COR-L47 (cell line): Measurements from ENCODE around the gene CR1L.
"Not testable (repeated sequence)": the region's sequence is repeated elsewhere in the genome, so short reads cannot be mapped to it uniquely, and the experiment has no call there.

Experiments used
- DNase-seq: peaks from one replicate; lab custom pipeline; 2025; lab: John Stamatoyannopoulos, UW

Gene CR1L

GRCh38 chr1:207644852-207645634 is at the start of gene CR1L:
Gene CR1L, plus strand, starts transcription at chr1:207645133. Its CDS starts 101 bp downstream, at chr1:207645234.
- DNase-seq: peak; percentile 82

DNA sequence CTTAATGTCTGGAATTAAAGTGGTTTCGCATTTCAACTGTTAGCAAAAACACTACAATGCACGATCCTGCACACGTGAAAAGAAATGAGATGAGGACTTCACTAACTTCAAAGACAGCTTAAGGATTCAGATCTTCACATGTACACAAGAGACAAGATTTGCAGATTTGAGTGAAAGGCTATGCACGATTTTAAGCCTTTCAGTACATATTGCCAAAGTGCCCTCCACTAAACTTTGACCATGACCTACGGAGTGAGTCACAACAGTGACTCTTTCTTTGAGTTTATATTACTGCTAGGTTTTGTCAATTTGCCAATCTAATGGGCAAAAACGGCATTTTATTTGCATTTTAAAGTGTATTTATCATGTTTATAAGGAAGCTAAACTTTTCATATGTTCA is 41.2 kb upstream of the CR1L start:
- DNase-seq: no peak

- no peak for DNase-seq
Measured at GRCh38 chr1:207605444-207606361, 39.2 kb upstream of the CR1L start.

GRCh38 chr1:207606362-207606755 is 38.6 kb upstream of the CR1L start:
- DNase-seq: no peak

- DNase-seq: no peak
Measured at GRCh38 chr1:207612762-207613161, 32.2 kb upstream of the CR1L start.

DNA sequence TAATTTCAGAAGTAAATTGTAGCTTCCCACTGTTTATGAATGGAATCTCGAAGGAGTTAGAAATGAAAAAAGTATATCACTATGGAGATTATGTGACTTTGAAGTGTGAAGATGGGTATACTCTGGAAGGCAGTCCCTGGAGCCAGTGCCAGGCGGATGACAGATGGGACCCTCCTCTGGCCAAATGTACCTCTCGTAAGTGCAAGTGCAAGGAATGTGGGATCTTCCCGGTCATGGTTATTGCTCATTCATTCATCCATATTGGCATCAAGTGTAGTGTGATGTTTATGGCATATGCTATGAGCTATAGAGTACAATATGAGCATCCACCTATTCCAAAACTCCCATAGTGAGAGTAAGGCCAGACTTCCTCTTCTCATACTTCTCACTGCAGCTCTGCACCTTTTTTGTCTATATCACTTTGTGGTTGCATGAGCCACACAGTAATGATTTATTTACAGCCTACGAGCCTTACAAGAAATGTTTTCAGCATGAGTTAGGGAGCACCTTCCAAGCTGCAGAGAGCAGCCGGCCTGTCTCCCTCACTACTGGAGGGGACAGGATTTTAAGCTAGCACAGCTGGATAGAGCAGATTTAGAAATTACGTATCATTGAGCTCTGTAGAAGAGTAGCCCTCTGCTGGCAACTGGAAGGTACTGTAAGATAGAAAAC is 24.9 kb upstream of the CR1L start:
- DNase-seq: peak; percentile 29

DNA sequence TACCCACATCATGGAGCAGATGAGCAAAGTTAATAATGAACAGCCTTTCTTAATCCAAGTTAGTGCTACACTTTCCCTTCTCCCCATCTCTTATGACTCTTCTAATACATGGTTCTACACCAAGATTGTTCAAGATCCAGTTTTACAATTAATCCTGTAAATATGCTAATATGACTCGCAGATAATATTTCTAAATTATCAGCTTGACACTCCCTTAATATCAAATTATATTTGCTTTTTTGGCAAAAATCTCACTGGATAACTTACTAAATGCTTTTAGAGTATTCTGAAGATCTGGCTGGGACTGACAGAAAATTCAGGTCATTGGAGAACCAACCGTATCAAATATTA is 24.4 kb upstream of the CR1L start:
- no peak for DNase-seq

DNA sequence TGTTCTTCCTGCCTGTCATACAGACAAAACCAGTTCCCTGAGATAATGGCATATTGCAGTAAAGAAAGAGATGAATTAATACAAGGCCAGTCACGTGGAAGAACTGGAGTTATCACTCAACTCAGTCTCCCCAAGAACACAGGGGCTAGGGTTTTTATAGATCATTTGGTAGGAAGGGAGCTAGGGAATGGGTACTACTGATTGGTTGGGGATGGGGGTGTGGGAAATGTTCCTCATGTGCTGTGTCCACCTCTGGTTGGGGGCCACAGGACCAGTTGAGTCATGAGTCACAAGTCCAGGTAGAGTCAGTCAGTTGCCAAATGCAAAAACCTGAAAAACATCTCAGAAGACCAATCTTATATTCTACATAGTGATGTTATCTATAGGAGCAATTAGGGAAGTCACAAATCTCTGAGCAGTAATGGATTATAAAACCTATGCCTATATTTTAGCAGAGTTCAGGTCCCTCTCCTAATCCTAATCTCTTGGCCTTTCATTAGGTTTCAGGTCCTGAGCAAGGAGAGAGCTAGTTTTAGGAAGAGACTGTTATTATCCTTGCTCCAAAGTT is 19.3 kb upstream of the CR1L start:
- not testable (repeated sequence) for DNase-seq

GRCh38 chr1:207626972-207627337 is 18.0 kb upstream of the CR1L start:
- no peak for DNase-seq

DNA sequence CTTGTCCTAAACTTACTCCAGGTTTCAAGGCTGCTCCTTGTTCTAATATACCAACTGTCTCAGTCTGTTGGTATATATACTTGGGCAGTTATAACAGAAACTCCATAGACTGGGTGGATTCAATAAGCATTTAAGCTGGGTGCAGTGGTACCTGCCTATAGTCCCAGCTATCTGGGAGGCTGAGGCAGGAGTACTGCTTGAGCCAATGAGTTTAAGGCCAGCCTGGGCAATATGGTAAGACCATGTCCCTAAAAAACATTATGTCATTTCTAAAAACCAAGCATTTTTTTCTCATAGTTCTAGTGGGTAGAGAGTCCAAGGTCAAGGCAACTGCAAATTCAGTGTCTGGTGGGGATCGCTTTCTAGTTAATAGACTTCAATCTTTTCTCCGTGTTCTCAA is 17.4 kb upstream of the CR1L start:
- no peak for DNase-seq

DNA sequence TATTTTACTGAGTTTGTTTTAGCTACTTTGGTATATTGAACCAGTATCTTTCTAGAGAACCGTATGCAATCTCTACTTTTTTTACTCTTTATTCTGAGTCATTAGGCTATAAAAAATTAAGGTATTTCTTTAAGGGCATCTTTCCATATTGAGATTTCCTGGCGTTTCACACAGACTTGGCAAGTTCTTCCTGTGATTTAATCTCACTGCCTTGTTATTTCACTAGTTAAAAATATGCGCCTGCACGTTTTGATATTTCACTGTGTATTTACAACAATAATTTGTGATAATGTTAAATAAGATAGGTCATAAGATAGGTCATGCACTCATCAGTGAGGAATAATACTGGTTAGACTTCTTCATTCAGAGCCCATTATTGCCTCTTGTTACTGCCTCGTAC is 16.2 kb upstream of the CR1L start:
- DNase-seq: no peak

- no peak for DNase-seq
Measured at GRCh38 chr1:207631137-207631536, 13.8 kb upstream of the CR1L start.

GRCh38 chr1:207633226-207633625 is 11.7 kb upstream of the CR1L start:
- no peak for DNase-seq

DNA sequence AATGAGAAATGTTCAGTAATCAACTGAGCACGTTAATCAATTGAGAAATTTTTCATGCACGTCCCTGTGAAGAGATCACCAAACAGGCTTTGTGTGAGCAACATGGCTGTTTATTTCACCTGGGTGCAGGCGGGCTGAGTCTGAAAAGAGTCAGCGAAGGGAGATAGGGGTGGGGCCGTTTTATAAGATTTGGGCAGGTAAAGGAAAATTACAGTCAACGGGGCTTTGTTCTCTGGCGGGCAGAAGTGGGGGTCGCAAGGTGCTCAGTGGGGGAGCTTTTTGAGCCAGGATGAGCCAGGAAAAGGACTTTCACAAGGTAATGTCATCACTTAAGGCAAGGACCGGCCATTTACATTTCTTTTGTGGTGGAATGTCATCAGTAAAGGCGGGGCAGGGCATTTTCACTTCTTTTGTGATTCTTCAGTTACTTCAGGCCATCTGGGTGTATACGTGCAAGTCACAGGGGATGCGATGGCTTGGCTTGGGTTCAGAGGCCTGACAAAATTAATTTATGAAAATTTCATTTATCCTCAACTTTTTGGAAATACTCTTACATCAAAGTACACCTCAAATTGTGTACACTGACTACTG is 11.1 kb upstream of the CR1L start:
- not testable (repeated sequence) for DNase-seq

DNA sequence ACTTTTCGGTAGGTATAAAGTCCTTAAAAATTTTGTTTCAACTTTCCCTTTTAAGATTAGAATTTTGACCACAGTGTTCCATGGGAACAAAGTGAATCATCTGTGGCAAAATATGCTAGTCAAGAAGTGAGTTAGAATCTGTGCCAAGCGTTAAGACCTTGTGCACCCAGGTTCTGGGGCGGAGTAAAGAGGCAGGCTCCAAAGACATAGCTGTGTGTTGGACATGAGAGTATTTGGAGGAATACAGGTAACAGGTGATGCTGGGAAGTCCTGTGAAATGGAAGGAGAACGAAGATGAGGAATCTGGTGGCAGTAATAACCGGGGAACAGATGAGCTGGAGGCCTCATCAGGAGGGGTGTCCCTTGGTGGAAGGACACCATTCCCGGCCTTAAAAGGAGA is 10.6 kb upstream of the CR1L start:
- not testable (repeated sequence) for DNase-seq

- not testable (repeated sequence) for DNase-seq
Measured at GRCh38 chr1:207635569-207636186, 9.3 kb upstream of the CR1L start.

- not testable (repeated sequence) for DNase-seq
Measured at GRCh38 chr1:207638487-207639145, 6.3 kb upstream of the CR1L start.

DNA sequence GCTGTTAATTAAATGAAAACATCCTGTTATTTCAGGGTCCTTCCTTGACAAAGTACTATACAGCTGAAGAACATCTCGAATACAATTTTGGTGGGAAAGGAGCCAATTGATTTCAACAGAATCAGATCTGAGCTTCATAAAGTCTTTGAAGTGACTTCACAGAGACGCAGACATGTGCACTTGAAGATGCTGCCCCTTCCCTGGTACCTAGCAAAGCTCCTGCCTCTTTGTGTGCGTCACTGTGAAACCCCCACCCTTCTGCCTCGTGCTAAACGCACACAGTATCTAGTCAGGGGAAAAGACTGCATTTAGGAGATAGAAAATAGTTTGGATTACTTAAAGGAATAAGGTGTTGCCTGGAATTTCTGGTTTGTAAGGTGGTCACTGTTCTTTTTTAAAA is 5.6 kb upstream of the CR1L start:
- DNase-seq: not testable (repeated sequence)

DNA sequence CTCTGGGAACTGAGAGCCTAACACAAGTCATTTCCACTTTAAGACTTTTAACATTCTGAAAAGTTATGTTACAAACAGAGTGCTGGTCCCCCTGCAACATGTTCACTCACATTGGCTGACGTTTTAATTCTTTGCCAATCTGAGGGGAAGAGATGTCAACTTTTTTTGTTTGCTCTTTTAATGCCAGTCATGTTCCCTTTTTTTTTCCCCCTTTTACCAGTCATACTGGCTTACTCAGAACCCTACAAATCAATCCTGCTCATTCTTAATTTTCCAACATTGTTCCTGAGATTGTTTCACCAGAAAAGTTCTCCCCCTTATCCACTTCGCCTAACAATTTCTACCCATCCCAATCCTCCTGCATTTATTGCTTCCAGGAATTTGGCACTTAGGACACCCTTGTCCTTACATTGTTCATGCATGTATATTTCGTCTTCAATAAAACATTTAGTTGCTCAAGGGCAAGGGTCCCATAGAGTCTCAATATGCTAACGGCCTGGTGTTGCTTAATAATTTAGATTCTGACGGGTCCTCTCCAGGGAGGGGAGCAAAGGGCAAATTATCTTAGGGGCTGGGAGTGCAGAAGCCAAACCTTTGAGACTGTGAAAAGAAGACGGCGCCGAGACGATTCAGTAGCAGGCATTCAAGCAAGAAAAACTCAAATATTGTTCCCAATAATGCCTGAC is 624 bp upstream of the CR1L start:
- no peak for DNase-seq

GRCh38 chr1:207645635-207646081 is 725 bp downstream of the CR1L start:
- DNase-seq: no peak
